ENCODE results near the gene GLRX5. TPM values are rescaled to one million over a fixed set of nuclear protein-coding genes. Genes with fewer than 3 reads are reported as not detected.

Gene GLRX5
- total and polyA plus RNA-seq, 2 experiments from 2014 or later = 50.2 to 181 TPM

DNA sequence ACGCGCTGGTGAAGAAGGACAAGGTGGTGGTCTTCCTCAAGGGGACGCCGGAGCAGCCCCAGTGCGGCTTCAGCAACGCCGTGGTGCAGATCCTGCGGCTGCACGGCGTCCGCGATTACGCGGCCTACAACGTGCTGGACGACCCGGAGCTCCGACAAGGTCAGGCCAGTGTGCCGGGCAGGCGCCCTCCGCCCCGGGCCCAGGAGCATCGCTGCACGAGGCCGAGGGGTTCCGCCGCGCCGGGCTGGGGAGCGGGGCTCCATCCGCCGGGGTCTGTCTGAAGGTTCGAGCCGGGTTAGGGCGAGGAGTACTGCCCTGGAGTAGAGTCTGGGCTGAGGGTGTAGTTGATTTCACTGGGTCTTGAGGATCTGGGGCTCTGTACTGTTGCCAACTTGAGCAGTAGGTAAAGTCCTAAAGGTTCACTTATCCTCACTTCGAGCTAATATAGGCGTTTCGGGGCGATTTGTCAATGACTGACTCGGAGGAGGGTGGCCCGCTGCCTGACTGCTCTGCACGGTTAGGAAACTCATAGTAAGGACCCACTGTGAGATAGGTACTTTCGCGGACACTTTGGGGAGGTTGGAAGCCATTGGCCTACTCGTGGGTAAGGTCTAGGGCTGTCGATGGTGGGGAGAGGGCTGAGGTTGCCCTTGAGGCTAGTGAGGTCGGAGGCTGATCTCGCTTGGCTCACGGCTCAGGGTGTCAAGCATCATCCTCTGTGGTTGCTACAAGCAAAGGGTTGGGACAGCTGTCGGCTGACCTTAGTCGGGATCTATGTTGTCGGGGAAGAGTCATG, 574 bp downstream of the GLRX5 start:
- no peaks in the 10 kb centered on the region for H3K9me3 ChIP-seq (ENCODE audit: low read depth)
- H3K4me1 ChIP-seq (ENCODE audit: low read depth) = peaks cover 21% of the 10 kb centered on the region
- no peaks in the 10 kb centered on the region for H3K36me3 ChIP-seq
- peak overlapping the region; percentile 50 for H3K4me3 ChIP-seq
- H3K27me3 ChIP-seq = no peaks in the 10 kb centered on the region
- no peak for DNase-seq (ENCODE audit: low read depth in 1 of 2, low spot score in 1 of 2)
- TF ChIP-seq CTCF (IDR thresholded peaks at IDR 0.05; ENCODE audit: low read depth, low read length) = no peak
- H3K27ac ChIP-seq = peak overlapping the region; percentile 79

GRCh38 chr14:95536036-95536593, 1.3 kb downstream of the GLRX5 start:
- H3K27ac ChIP-seq = peak overlapping the region; percentile 79
- TF ChIP-seq CTCF (IDR thresholded peaks at IDR 0.05; ENCODE audit: low read depth, low read length) = no peak
- H3K9me3 ChIP-seq (ENCODE audit: low read depth) = no peaks in the 10 kb centered on the region
- no peaks in the 10 kb centered on the region for H3K36me3 ChIP-seq
- H3K4me3 ChIP-seq = peak overlapping the region; percentile 50
- no peaks in the 10 kb centered on the region for H3K27me3 ChIP-seq
- no peak for DNase-seq (ENCODE audit: low read depth in 1 of 2, low spot score in 1 of 2)
- H3K4me1 ChIP-seq (ENCODE audit: low read depth) = peaks cover 21% of the 10 kb centered on the region

GRCh38 chr14:95536671-95537070, 1.8 kb downstream of the GLRX5 start:
- Histone ChIP-seq H3K9me3 (ENCODE audit: low read depth) (no peaks in the 10 kb centered on the region), H3K4me1 (ENCODE audit: low read depth) (peaks cover 21% of the 10 kb centered on the region), H3K4me3 (peak overlapping the region; percentile 50), H3K27ac (no peak overlapping the region), H3K36me3 (no peaks in the 10 kb centered on the region), H3K27me3 (no peaks in the 10 kb centered on the region)
- no peak for TF ChIP-seq CTCF (IDR thresholded peaks at IDR 0.05; ENCODE audit: low read depth, low read length)
- DNase-seq (ENCODE audit: low read depth in 1 of 2, low spot score in 1 of 2) = no peak

- H3K27ac ChIP-seq = no peak overlapping the region
- no peak for DNase-seq (ENCODE audit: low read depth in 1 of 2, low spot score in 1 of 2)
- peaks cover 21% of the 10 kb centered on the region for H3K4me1 ChIP-seq (ENCODE audit: low read depth)
- H3K36me3 ChIP-seq = no peaks in the 10 kb centered on the region
- H3K9me3 ChIP-seq (ENCODE audit: low read depth) = no peaks in the 10 kb centered on the region
- H3K4me3 ChIP-seq = no peak overlapping the region
- H3K27me3 ChIP-seq = no peaks in the 10 kb centered on the region
- no peak for TF ChIP-seq CTCF (IDR thresholded peaks at IDR 0.05; ENCODE audit: low read depth, low read length)
Measured at GRCh38 chr14:95537298-95538089, 2.6 kb downstream of the GLRX5 start.

DNA sequence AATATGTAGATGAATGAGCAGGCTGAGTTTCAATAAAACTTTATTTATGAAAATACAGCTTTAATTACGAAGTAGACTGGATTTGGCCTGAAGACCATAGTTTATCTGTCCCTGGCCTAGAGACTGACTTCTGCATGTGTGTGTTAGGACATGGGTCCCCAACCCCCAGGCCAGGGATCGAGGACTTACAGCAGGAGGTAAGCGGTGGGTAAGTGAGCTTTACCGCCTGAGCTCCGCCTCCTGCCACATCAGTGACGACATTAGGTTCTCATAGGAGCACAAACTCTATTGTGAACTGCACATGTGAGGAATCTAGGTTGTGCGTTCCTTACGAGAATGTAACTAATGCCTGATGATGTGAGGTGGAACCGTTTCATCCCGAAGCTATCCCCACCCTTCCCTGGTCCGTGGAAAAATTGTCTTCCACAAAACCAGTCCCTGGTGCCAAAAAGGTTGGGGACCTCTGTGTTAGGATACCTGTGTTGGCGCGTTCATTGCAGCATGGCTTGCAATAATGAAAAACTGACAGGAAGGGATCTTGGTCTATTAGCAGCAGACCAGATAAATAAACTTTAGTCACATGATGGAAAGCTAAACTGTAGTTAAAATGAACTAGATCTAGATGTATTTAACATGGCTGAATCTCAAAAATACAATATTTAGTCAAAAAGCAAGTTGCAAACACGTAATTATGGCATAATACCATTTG, 4.1 kb downstream of the GLRX5 start:
- Histone ChIP-seq H3K36me3 (peaks cover under 1% of the 10 kb centered on the region), H3K27me3 (no peaks in the 10 kb centered on the region), H3K9me3 (ENCODE audit: low read depth) (no peaks in the 10 kb centered on the region), H3K4me1 (ENCODE audit: low read depth) (peaks cover 11% of the 10 kb centered on the region), H3K4me3 (no peak overlapping the region), H3K27ac (no peak overlapping the region)
- no peak for DNase-seq (ENCODE audit: low read depth in 1 of 2, low spot score in 1 of 2)
- no peak for TF ChIP-seq CTCF (IDR thresholded peaks at IDR 0.05; ENCODE audit: low read depth, low read length)
